Measurements from ENCODE around the gene BICD1. TPM values are rescaled to one million over a fixed set of nuclear protein-coding genes. Genes with fewer than 3 reads are reported as not detected.

The BICD1 gene
- total RNA-seq, 1 experiment from 2014 or later: 11.8 TPM

DNA sequence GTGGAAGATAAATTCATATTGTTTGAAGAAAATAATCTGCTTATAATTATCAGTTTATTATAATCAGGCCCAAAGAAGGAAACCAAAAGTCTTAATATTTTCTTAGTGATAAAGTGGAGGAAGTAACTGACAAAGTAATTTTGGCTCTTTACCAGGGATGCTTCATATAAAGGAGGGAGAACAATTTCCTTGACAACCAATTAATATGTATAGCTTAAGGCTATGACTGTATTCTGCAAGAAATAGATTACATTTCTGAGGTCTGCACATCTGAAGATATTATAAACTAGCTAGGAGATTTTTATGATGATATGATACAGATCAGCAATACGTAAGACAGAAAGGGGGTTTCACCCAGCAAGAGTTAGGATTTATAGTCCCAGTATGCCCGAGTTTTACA, 90.8 kb downstream of the BICD1 start:
- no peak overlapping the region for H3K27ac ChIP-seq
- no peaks in the 10 kb centered on the region for H3K27me3 ChIP-seq (replicated peaks)
- peaks cover 5% of the 10 kb centered on the region for H3K36me3 ChIP-seq
- 0 out of 2 replicates have a peak, but pooled peaks cover 4% of the 10 kb centered on the region for H3K4me1 ChIP-seq (replicated peaks)
- H3K9me3 ChIP-seq (replicated peaks): peaks cover 10% of the 10 kb centered on the region
- DNase-seq (ENCODE audit: low read depth in 1 of 2, low spot score in 2 of 2): no peak
- H3K4me3 ChIP-seq: no peak overlapping the region

DNA sequence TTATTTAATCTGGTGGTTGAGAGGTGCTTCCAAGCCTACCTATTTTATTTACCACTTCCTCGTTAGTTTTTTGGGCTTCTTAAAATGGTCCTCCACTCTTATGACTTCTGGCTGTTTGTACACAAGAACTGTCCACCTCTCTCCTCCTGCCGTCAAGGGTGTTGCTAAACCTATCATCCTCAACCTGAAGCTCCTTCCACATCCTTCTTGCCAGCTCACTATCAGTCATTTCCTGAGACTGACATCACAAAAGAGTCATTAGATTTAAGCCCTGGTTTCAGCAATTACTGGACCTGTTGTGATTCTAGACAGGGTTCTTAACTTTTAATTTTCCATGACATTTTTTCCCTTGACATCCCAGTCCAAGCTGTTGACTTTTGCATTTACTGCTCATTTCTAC, 91.9 kb downstream of the BICD1 start:
- Histone ChIP-seq H3K9me3 (replicated peaks) (peaks cover 10% of the 10 kb centered on the region), H3K36me3 (peaks cover 5% of the 10 kb centered on the region), H3K4me1 (replicated peaks) (0 out of 2 replicates have a peak, but pooled peaks cover 4% of the 10 kb centered on the region), H3K27ac (no peak overlapping the region), H3K4me3 (no peak overlapping the region), H3K27me3 (replicated peaks) (no peaks in the 10 kb centered on the region)
- DNase-seq (ENCODE audit: low read depth in 1 of 2, low spot score in 2 of 2): peak in 1 of 2 experiments; percentile 11

DNA sequence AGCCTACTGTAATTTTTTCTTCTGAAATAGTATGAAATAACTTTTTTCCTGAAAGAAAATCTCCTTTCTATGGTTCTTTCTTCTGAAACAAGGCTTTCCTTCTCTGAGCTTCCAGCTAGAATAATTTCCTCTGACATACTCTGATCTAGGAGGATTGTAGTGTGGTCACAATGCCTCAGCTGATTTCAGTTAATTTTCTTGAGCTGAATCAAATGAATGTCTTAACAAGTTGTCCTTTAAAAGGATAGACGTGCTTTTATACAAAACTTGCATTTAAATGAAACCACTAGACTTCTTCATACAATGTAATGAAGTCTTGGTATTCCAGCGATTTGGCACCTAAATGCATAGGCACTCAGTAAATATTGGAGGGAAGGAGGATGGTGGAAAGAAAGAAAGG, 94.4 kb downstream of the BICD1 start:
- Histone ChIP-seq H3K4me1 (replicated peaks) (0 out of 2 replicates have a peak, but pooled peaks cover 4% of the 10 kb centered on the region), H3K27me3 (replicated peaks) (no peaks in the 10 kb centered on the region), H3K27ac (no peak overlapping the region), H3K4me3 (no peak overlapping the region), H3K9me3 (replicated peaks) (no peaks in the 10 kb centered on the region), H3K36me3 (peaks cover 3% of the 10 kb centered on the region)
- DNase-seq (ENCODE audit: low read depth in 1 of 2, low spot score in 2 of 2): no peak

DNA sequence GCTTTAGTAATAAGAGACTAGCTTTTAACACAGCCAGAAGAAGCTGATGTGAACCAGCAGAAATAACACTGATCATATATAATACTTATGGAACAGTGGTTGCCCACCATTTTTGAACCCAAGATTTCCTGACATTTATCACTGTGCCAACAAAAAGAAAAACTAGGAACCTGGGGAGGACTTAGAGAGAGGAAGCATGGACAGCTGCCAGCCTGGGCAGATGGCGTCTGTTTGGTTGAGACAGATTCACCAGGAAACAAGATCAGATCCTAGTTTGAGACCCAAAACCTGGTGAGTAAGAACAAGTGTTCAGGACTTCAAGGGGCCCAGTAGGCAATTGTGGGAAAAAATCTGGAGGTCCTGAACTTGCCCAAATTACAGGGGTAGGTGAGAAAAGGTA, 95.3 kb downstream of the BICD1 start:
- DNase-seq (ENCODE audit: low read depth in 1 of 2, low spot score in 2 of 2): no peak
- Histone ChIP-seq H3K27ac (no peak overlapping the region), H3K4me1 (replicated peaks) (0 out of 2 replicates have a peak, but pooled peaks cover 4% of the 10 kb centered on the region), H3K36me3 (no peaks in the 10 kb centered on the region), H3K27me3 (replicated peaks) (no peaks in the 10 kb centered on the region), H3K4me3 (no peak overlapping the region), H3K9me3 (replicated peaks) (no peaks in the 10 kb centered on the region)

DNA sequence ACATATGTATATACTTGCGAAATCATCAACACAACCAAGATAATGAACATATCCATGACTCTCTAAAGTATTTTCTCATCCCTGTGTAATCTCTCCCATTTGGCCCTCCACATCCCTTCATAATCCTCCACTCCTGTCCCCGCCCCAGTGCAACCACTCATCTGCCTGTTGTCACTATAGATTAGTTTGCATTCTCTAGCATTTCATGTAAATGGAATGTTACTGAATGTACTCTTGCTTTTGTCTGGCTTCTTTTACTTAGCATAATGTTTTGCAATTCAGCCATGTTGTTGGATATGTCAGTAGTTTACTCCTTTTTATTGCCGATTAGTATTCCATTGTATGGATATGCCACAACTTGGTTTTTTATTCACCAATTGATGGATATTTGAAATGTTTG, 99.1 kb downstream of the BICD1 start:
- no peak for DNase-seq (ENCODE audit: low read depth in 1 of 2, low spot score in 2 of 2)
- Histone ChIP-seq H3K9me3 (replicated peaks) (no peaks in the 10 kb centered on the region), H3K4me3 (no peak overlapping the region), H3K27ac (no peak overlapping the region), H3K27me3 (replicated peaks) (no peaks in the 10 kb centered on the region), H3K36me3 (no peaks in the 10 kb centered on the region), H3K4me1 (replicated peaks) (no peaks in the 10 kb centered on the region)

DNA sequence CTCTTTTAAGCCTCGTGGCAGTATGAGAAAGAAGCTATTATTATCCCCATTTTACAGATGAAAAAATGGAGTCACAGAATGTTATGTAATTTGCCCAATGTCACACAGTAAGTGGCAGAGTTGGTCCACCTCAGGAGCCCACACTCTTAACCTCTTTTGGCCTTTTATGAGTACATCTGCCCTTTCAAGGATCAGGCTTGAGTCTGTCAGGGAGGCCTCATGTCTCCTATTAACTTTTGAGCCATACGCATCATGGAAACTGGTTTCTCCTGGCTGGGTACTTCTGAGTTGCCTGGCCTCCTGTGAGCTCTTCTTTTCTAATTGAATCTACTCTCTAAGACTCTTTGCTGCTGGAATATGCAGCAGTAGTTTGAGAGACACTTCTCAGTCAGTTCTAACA, 101.7 kb downstream of the BICD1 start:
- Histone ChIP-seq H3K4me1 (replicated peaks) (no peaks in the 10 kb centered on the region), H3K27ac (no peak overlapping the region), H3K36me3 (no peaks in the 10 kb centered on the region), H3K27me3 (replicated peaks) (no peaks in the 10 kb centered on the region), H3K9me3 (replicated peaks) (no peaks in the 10 kb centered on the region), H3K4me3 (no peak overlapping the region)
- DNase-seq (ENCODE audit: low read depth in 1 of 2, low spot score in 2 of 2): no peak

DNA sequence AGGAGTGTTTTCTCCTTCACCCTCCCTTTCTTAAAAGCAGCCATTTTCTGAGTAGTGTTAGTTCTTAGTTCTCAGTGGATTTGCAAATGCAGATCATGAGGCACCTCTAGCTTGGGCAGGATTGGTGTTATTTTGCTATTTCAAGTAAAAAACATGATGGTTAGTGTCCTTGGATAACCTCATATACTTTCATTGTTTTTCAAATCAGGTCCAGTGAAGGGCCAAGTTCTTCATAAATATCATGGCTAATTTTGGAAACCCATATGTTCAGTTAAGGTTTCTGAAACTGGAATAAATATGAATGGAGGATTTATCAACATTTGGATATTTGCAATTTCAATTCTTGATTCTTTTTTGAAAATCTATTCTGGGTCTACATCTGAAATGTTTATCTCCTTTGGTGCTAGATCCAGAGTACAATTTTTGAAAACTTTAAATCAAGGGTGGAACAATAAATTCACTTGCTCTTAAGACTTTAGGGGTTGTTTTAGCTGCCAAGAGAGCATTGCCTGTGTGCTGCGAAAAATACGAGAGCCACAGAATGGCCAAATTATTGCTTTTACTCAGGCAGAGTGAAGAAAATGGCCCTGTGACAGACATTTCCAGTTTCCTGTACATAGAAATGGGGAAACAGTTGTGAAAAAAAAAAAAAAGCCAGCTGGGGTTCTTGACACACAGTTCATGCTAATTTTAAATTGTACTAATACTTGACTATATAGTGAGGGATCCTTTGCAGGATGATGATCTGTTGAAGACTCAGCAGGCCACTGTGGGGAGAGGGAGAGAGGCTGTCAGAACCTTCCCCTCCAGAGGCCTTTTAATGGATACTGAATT, 104.6 kb downstream of the BICD1 start:
- no peaks in the 10 kb centered on the region for H3K4me1 ChIP-seq (replicated peaks)

DNA sequence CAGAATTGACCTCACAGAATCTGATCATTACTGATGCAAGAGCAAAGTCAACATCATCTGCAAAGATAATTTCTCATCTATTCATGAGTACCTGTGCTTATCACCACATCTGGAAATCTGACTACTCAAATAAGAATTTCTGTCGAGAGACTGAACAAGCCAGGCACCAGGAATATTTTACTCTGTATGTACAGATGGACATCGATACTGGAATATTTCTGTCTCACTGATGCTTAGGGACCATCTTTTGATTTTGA, 105.2 kb downstream of the BICD1 start:
- H3K36me3 ChIP-seq: peaks cover 5% of the 10 kb centered on the region; the same call in 1 of the 2 replicates
- no peaks in the 10 kb centered on the region for H3K27me3 ChIP-seq (replicated peaks)
- DNase-seq (ENCODE audit: low read depth in 1 of 2, low spot score in 2 of 2): no peak
- no peak overlapping the region for H3K4me3 ChIP-seq
- H3K27ac ChIP-seq: no peak overlapping the region
- no peaks in the 10 kb centered on the region for H3K9me3 ChIP-seq (replicated peaks)
- no peaks in the 10 kb centered on the region for H3K4me1 ChIP-seq (replicated peaks)

More for the DNA sequence above, 104.6 kb downstream of the BICD1 start:
- H3K27me3 ChIP-seq (replicated peaks): no peaks in the 10 kb centered on the region
- DNase-seq (ENCODE audit: low read depth in 1 of 2, low spot score in 2 of 2): no peak
- H3K27ac ChIP-seq: no peak overlapping the region
- H3K4me3 ChIP-seq: no peak overlapping the region
- H3K9me3 ChIP-seq (replicated peaks): no peaks in the 10 kb centered on the region
- H3K36me3 ChIP-seq: peaks cover under 1% of the 10 kb centered on the region; the same call in 1 of the 2 replicates

DNA sequence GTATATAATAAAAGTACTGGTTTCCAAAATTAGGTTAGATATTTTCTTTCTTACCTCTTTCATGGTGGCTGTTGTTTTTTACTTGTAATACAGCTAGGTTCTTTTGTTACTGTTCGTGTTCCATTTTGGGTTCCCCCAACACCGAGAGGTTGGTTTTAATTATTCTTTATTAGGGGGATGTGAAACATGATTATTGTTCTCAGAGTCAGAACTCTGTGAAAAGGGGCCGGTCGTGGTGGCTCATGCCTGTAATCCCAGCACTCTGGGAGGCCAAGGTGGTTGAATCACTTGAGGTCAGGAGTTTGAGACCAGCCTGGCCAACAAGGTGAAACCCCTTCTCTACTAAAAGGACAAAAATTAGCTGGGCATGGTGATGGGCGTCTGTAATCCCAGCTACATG, 108.1 kb downstream of the BICD1 start:
- H3K4me1 ChIP-seq (replicated peaks): no peaks in the 10 kb centered on the region
- H3K4me3 ChIP-seq: no peak overlapping the region
- H3K36me3 ChIP-seq: peaks cover 17% of the 10 kb centered on the region
- no peaks in the 10 kb centered on the region for H3K9me3 ChIP-seq (replicated peaks)
- DNase-seq (ENCODE audit: low read depth in 1 of 2, low spot score in 2 of 2): no peak
- H3K27ac ChIP-seq: no peak overlapping the region
- no peaks in the 10 kb centered on the region for H3K27me3 ChIP-seq (replicated peaks)

DNA sequence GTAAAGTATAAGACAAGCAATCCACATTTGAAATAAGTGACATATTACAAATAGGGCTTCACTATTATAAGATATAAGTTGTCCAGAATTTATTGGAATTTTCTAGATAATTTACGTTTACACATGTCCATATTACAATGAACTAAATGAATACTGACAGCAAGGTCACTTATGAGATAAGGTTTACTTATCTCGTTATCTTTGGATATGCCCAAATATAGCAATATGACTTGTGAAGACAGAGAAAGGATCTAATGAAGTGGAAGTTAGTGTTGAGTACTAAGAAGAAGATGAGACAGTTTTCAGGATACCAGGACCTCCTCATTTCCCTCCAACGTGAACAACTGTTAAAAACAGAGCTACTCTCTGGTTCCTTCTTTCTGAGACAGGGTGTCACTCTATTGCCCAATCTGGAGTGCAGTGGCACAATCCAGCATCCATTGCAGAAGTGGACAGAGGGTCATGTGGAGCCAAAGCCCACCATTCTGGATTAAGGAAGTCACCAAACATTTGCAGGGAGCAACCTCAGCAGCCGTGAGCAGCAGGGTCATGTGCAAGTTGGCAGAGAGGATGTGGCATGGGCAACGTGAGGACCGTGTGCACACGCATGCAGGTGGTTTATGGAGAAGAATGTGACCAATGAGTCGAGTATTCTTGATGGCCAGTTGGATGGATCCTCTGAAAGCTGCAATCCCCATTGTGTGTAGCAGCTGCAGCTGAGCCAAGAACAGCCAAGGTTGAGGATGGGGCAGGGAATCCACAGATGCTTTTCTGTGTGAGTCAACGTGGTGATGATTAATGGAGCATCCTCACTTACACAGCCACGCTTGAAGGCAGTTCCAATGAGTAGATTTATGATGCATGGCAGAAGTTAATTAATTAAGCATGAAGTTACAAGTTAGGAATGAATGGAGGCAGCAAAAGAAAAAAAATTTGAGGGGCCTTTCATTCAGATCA, 111.0 kb downstream of the BICD1 start:
- no peak overlapping the region for H3K4me3 ChIP-seq
- H3K4me1 ChIP-seq (replicated peaks): no peaks in the 10 kb centered on the region
- peaks cover 17% of the 10 kb centered on the region for H3K36me3 ChIP-seq
- H3K27ac ChIP-seq: no peak overlapping the region
- no peaks in the 10 kb centered on the region for H3K9me3 ChIP-seq (replicated peaks)
- H3K27me3 ChIP-seq (replicated peaks): no peaks in the 10 kb centered on the region
- no peak for DNase-seq (ENCODE audit: low read depth in 1 of 2, low spot score in 2 of 2)

DNA sequence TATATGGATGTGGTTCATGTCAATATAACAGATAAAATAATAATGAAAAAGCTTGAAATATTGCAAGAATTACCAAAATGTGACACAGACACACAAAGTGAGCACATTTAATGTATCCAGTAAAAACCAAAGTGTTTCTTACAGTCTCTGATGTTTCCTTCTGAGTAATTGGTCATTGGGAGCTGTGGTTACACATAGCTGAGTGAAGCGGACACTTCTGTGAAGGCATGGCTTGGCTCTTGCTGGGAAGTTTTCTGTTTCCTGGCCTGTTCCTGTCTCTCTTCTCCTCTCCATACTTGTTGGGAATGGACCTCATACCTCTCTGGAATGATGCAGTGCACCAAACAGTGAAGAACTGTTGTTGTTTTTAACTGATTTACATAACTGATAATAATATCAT, 117.3 kb downstream of the BICD1 start:
- H3K9me3 ChIP-seq (replicated peaks): no peaks in the 10 kb centered on the region
- H3K27me3 ChIP-seq (replicated peaks): no peaks in the 10 kb centered on the region
- DNase-seq (ENCODE audit: low read depth in 1 of 2, low spot score in 2 of 2): no peak
- no peak overlapping the region for H3K4me3 ChIP-seq
- H3K4me1 ChIP-seq (replicated peaks): no peaks in the 10 kb centered on the region
- no peaks in the 10 kb centered on the region; the same call in 1 of the 2 replicates for H3K36me3 ChIP-seq
- H3K27ac ChIP-seq: no peak overlapping the region

DNA sequence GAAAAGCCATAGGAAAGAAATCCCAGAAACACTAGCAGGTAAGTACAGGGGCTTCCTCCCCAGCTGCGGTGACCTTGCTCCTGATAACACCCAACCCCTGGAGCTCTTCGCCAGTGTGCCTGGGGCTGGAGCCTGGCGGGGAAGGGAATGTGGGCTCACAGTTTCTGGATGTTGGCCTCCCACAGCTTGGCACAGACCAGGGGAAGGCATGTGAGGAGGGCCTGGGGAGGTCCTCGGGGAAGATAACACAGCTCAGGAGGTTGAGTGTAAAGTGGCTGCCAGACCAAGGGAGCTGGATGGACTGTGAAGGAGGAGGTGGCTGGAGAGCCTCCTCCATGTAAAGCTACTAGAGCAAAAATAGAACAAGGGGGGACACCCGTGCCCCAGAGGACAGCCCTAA, 120.1 kb downstream of the BICD1 start:
- Histone ChIP-seq H3K27me3 (replicated peaks) (no peaks in the 10 kb centered on the region), H3K4me1 (replicated peaks) (no peaks in the 10 kb centered on the region), H3K9me3 (replicated peaks) (no peaks in the 10 kb centered on the region), H3K27ac (no peak overlapping the region), H3K36me3 (no peaks in the 10 kb centered on the region; the same call in 1 of the 2 replicates), H3K4me3 (no peak overlapping the region)
- DNase-seq (ENCODE audit: low read depth in 1 of 2, low spot score in 2 of 2): no peak

DNA sequence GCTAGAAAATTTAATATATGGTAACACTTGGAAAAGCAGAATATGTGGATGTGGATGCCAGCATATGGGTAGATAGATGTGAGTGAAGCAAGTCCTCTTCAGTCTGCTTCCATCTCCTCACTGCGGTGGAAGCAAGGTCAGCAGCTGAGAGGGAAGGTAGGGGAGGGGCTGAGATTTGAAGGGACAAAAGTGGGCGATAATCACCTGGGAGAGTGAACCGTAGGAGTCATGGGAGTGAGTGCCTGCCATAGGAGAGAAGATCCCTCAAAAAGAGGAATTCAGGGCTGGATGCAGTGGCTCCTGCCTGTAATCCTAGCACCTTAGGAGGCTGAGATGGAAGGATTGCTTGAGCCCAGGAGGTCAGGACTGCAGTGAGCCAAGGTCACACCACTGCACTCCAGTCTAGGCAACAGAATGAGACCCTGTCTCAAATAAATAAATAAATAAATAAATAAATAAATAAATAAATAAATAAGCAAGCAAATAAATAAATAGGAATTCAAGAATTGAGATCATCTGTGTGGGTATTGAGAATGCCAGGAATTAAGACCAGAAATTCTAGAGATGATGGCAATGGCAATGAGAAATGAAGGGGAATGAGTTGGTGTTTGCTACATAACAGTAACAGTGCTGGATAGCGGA, 123.4 kb downstream of the BICD1 start:
- Histone ChIP-seq H3K9me3 (replicated peaks) (no peaks in the 10 kb centered on the region), H3K36me3 (no peaks in the 10 kb centered on the region; the same call in 1 of the 2 replicates), H3K4me1 (replicated peaks) (no peaks in the 10 kb centered on the region), H3K27me3 (replicated peaks) (no peaks in the 10 kb centered on the region), H3K4me3 (no peak overlapping the region), H3K27ac (no peak overlapping the region)
- no peak for DNase-seq (ENCODE audit: low read depth in 1 of 2, low spot score in 2 of 2)
